ENCODE results near the gene ALDH1A1. TPM values are rescaled to one million over a fixed set of nuclear protein-coding genes. Genes with fewer than 3 reads are reported as not detected.

ALDH1A1 gene
- polyA plus RNA-seq, 5 donors = 18.9 to 61.5 (median 43.1) TPM

- DNase-seq = no peak
Observed at GRCh38 chr9:72921888-72922654, 30.8 kb downstream of the ALDH1A1 start.

- DNase-seq = no peak
Observed at GRCh38 chr9:72919246-72919945, 33.5 kb downstream of the ALDH1A1 start.

- DNase-seq = no peak
Observed at GRCh38 chr9:72917892-72918509, 34.9 kb downstream of the ALDH1A1 start.

GRCh38 chr9:72915659-72916058 lies 37.2 kb downstream of the ALDH1A1 start:
- DNase-seq = no peak

GRCh38 chr9:72914750-72915149 lies 38.1 kb downstream of the ALDH1A1 start:
- no peak for DNase-seq

GRCh38 chr9:72913382-72914009 lies 39.4 kb downstream of the ALDH1A1 start:
- no peak for DNase-seq

GRCh38 chr9:72912476-72913381 lies 40.1 kb downstream of the ALDH1A1 start:
- peak in 1 of 2 donors; percentile 9 for DNase-seq

GRCh38 chr9:72911816-72912215 lies 41.0 kb downstream of the ALDH1A1 start:
- DNase-seq = no peak

- no peak for DNase-seq
Observed at GRCh38 chr9:72911247-72911775, 41.5 kb downstream of the ALDH1A1 start.

- no peak for DNase-seq
Observed at GRCh38 chr9:72909428-72909827, 43.4 kb downstream of the ALDH1A1 start.

GRCh38 chr9:72907421-72907820 lies 45.4 kb downstream of the ALDH1A1 start:
- no peak for DNase-seq

- no peak for DNase-seq
Observed at GRCh38 chr9:72906810-72907209, 46.0 kb downstream of the ALDH1A1 start.

GRCh38 chr9:72905514-72906480 lies 47.1 kb downstream of the ALDH1A1 start:
- DNase-seq = no peak

GRCh38 chr9:72904267-72905093 lies 48.4 kb downstream of the ALDH1A1 start:
- DNase-seq = no peak

GRCh38 chr9:72903103-72903502 lies 49.8 kb downstream of the ALDH1A1 start:
- no peak for DNase-seq

- DNase-seq = no peak
Observed at GRCh38 chr9:72902268-72902667, 50.6 kb downstream of the ALDH1A1 start.

- DNase-seq = no peak
Observed at GRCh38 chr9:72899734-72900477, 52.9 kb downstream of the ALDH1A1 start.

Measured in right lung (tissue), 5 donors.